Activated T-helper 1 cell treated with anti-CD3 and anti-CD28 coated beads, Interleukin-12 subunit alpha, Interleukin-12 subunit beta, Interleukin-2, Interleukin-4 antibody, amounts not matched to agents 30 ng/mL and 10 ng/mL and 1 ng/mL, durations not matched to agents 14 hours and 24 hours and 36 hours (primary cell): ENCODE data around the gene LRRC7. TPM values are rescaled to one million over a fixed set of nuclear protein-coding genes. Genes with fewer than 3 reads are reported as not detected.
"Not testable (repeated sequence)": the region's sequence is repeated elsewhere in the genome, so short reads cannot be mapped to it uniquely, and the experiment has no call there.

Source experiments
- DNase-seq: peaks from one replicate; pipeline ENCODE4 v3.0.0; 2021; ENCODE audit warnings: low spot score
- H3K27ac Mint-ChIP-seq: one replicate; pipeline ENCODE4 v1.8.0; 2021; ENCODE audit warnings: mild to moderate bottlenecking, mixed read lengths
- H3K27me3 Mint-ChIP-seq: one replicate; pipeline ENCODE4 v1.8.0; 2022; ENCODE audit warnings: mild to moderate bottlenecking, moderate library complexity, mixed read lengths; ENCODE audit not compliant: insufficient read depth
- H3K36me3 Mint-ChIP-seq: one replicate; pipeline ENCODE4 v1.8.0; 2021; ENCODE audit warnings: low read depth, mixed read lengths
- H3K4me1 Mint-ChIP-seq: one replicate; pipeline ENCODE4 v1.8.0; 2021; ENCODE audit warnings: low read depth, mixed read lengths
- H3K4me3 Mint-ChIP-seq: one replicate; pipeline ENCODE4 v1.8.0; 2021; ENCODE audit warnings: mild to moderate bottlenecking, moderate library complexity, mixed read lengths
- H3K9me3 Mint-ChIP-seq: one replicate; pipeline ENCODE4 v1.8.0; 2021; ENCODE audit warnings: mixed read lengths
- intact Hi-C: fragments of 100-400 bp; cut with micrococcal nuclease; formaldehyde crosslinking; loops from one replicate; pipeline ENCODE4 v1.15.1; 2024
- total RNA-seq: library from RNA; stranded (reverse); gene quantifications from 2 replicates; pipeline ENCODE4 v1.2.3, GENCODE V29; 2022

The LRRC7 gene
- total RNA-seq, 1 donor from 2014 or later: not detected

- Mint-ChIP-seq H3K27ac (no peak overlapping the region), H3K27me3 (no peaks in the 10 kb centered on the region), H3K4me1 (no peaks in the 10 kb centered on the region), H3K9me3 (no peaks in the 10 kb centered on the region), H3K36me3 (no peaks in the 10 kb centered on the region), H3K4me3 (no peak overlapping the region)
- no peak for DNase-seq
- intact Hi-C loops: no loop called here
Observed at GRCh38 chr1:69836971-69837636, 269.4 kb downstream of the LRRC7 start.

GRCh38 chr1:69842326-69842725 is 274.6 kb downstream of the LRRC7 start:
- H3K27me3 Mint-ChIP-seq: no peaks in the 10 kb centered on the region
- H3K4me3 Mint-ChIP-seq: no peak overlapping the region
- no peak overlapping the region for H3K27ac Mint-ChIP-seq
- no peaks in the 10 kb centered on the region for H3K36me3 Mint-ChIP-seq
- no peaks in the 10 kb centered on the region for H3K9me3 Mint-ChIP-seq
- no peak for DNase-seq
- intact Hi-C loops: no loop called here
- H3K4me1 Mint-ChIP-seq: no peaks in the 10 kb centered on the region

GRCh38 chr1:69845655-69846054 is 277.9 kb downstream of the LRRC7 start:
- no peaks in the 10 kb centered on the region for H3K36me3 Mint-ChIP-seq
- H3K9me3 Mint-ChIP-seq: no peaks in the 10 kb centered on the region
- no peak for DNase-seq
- H3K4me3 Mint-ChIP-seq: no peak overlapping the region
- intact Hi-C loops: no loop called here
- H3K27me3 Mint-ChIP-seq: no peaks in the 10 kb centered on the region
- no peaks in the 10 kb centered on the region for H3K4me1 Mint-ChIP-seq
- no peak overlapping the region for H3K27ac Mint-ChIP-seq

- intact Hi-C loops: no loop called here
- H3K27me3 Mint-ChIP-seq: no peaks in the 10 kb centered on the region
- no peak for DNase-seq
- H3K36me3 Mint-ChIP-seq: no peaks in the 10 kb centered on the region
- H3K4me3 Mint-ChIP-seq: no peak overlapping the region
- no peak overlapping the region for H3K27ac Mint-ChIP-seq
- no peaks in the 10 kb centered on the region for H3K9me3 Mint-ChIP-seq
- no peaks in the 10 kb centered on the region for H3K4me1 Mint-ChIP-seq
Observed at GRCh38 chr1:69846267-69846666, 278.5 kb downstream of the LRRC7 start.

GRCh38 chr1:69847670-69848069 is 279.9 kb downstream of the LRRC7 start:
- Mint-ChIP-seq H3K4me1 (no peaks in the 10 kb centered on the region), H3K27me3 (no peaks in the 10 kb centered on the region), H3K9me3 (no peaks in the 10 kb centered on the region), H3K27ac (no peak overlapping the region), H3K4me3 (no peak overlapping the region), H3K36me3 (no peaks in the 10 kb centered on the region)
- no peak for DNase-seq
- intact Hi-C loops: no loop called here

- H3K9me3 Mint-ChIP-seq: no peaks in the 10 kb centered on the region
- no peaks in the 10 kb centered on the region for H3K36me3 Mint-ChIP-seq
- intact Hi-C loops: no loop called here
- no peaks in the 10 kb centered on the region for H3K4me1 Mint-ChIP-seq
- no peaks in the 10 kb centered on the region for H3K27me3 Mint-ChIP-seq
- H3K4me3 Mint-ChIP-seq: no peak overlapping the region
- H3K27ac Mint-ChIP-seq: no peak overlapping the region
- DNase-seq: no peak
Observed at GRCh38 chr1:69852151-69852550, 284.4 kb downstream of the LRRC7 start.

DNA sequence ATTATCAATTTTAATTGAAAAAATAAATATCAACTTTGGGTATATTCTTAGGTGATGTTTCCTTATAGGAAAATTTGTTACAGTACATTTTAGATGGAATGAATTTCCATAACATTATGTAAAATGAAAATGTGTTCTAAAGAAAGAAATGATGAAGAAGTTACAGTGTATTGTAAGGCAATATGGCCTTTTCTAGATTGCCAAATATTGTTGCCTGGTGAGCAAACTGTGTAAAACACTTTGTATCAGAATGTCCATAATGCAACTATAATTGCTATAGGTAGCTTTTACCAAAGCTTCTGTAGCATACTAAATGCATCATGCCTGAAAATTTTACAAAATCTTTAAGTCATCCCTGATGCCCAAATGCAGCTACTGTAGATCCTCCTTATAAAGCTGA is 285.0 kb downstream of the LRRC7 start:
- no peaks in the 10 kb centered on the region for H3K36me3 Mint-ChIP-seq
- H3K4me1 Mint-ChIP-seq: no peaks in the 10 kb centered on the region
- DNase-seq: no peak
- intact Hi-C loops: no loop called here
- H3K27me3 Mint-ChIP-seq: no peaks in the 10 kb centered on the region
- H3K4me3 Mint-ChIP-seq: no peak overlapping the region
- H3K27ac Mint-ChIP-seq: no peak overlapping the region
- no peaks in the 10 kb centered on the region for H3K9me3 Mint-ChIP-seq

DNA sequence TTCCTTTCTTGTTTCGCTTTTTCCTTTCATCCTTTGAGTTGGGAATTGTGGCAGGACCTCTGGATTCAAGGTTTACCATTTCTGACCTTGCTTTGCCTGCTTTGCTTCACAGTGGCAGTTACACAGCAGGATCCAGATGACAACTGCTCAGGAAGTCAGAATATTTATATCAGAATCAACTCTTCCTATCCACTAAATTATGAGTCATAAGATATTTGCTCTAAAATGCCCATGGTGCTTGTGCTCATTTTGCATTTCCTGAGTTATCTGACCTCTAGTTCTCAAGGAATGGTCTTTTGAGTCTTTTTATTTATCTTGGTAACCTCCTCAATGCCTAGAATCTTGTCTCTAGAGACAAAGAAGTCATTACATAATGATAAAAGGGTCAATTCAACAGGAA is 290.8 kb downstream of the LRRC7 start:
- H3K27me3 Mint-ChIP-seq: no peaks in the 10 kb centered on the region
- no peak overlapping the region for H3K27ac Mint-ChIP-seq
- H3K9me3 Mint-ChIP-seq: no peaks in the 10 kb centered on the region
- intact Hi-C loops: no loop called here
- H3K4me3 Mint-ChIP-seq: no peak overlapping the region
- DNase-seq: no peak
- no peaks in the 10 kb centered on the region for H3K4me1 Mint-ChIP-seq
- no peaks in the 10 kb centered on the region for H3K36me3 Mint-ChIP-seq

- Mint-ChIP-seq H3K36me3 (no peaks in the 10 kb centered on the region), H3K4me3 (no peak overlapping the region), H3K27ac (no peak overlapping the region), H3K27me3 (no peaks in the 10 kb centered on the region), H3K4me1 (no peaks in the 10 kb centered on the region), H3K9me3 (no peaks in the 10 kb centered on the region)
- DNase-seq: no peak
- intact Hi-C loops: no loop called here
Observed at GRCh38 chr1:69861641-69862040, 293.9 kb downstream of the LRRC7 start.

GRCh38 chr1:69862906-69863305 is 295.2 kb downstream of the LRRC7 start:
- H3K27me3 Mint-ChIP-seq: no peaks in the 10 kb centered on the region
- intact Hi-C loops: no loop called here
- DNase-seq: no peak
- no peaks in the 10 kb centered on the region for H3K9me3 Mint-ChIP-seq
- no peak overlapping the region for H3K27ac Mint-ChIP-seq
- H3K4me1 Mint-ChIP-seq: no peaks in the 10 kb centered on the region
- H3K36me3 Mint-ChIP-seq: no peaks in the 10 kb centered on the region
- H3K4me3 Mint-ChIP-seq: no peak overlapping the region

- intact Hi-C loops: no loop called here
- no peak for DNase-seq
- Mint-ChIP-seq H3K36me3 (no peaks in the 10 kb centered on the region), H3K9me3 (no peaks in the 10 kb centered on the region), H3K27me3 (no peaks in the 10 kb centered on the region), H3K27ac (no peak overlapping the region), H3K4me1 (no peaks in the 10 kb centered on the region), H3K4me3 (no peak overlapping the region)
Observed at GRCh38 chr1:69863704-69864103, 296.0 kb downstream of the LRRC7 start.

GRCh38 chr1:69871412-69871811 is 303.7 kb downstream of the LRRC7 start:
- H3K27ac Mint-ChIP-seq: no peak overlapping the region
- H3K36me3 Mint-ChIP-seq: no peaks in the 10 kb centered on the region
- no peak overlapping the region for H3K4me3 Mint-ChIP-seq
- H3K27me3 Mint-ChIP-seq: no peaks in the 10 kb centered on the region
- intact Hi-C loops: no loop called here
- no peaks in the 10 kb centered on the region for H3K9me3 Mint-ChIP-seq
- no peak for DNase-seq
- H3K4me1 Mint-ChIP-seq: no peaks in the 10 kb centered on the region

- intact Hi-C loops: no loop called here
Observed at GRCh38 chr1:69878338-69878737, 310.6 kb downstream of the LRRC7 start.

DNA sequence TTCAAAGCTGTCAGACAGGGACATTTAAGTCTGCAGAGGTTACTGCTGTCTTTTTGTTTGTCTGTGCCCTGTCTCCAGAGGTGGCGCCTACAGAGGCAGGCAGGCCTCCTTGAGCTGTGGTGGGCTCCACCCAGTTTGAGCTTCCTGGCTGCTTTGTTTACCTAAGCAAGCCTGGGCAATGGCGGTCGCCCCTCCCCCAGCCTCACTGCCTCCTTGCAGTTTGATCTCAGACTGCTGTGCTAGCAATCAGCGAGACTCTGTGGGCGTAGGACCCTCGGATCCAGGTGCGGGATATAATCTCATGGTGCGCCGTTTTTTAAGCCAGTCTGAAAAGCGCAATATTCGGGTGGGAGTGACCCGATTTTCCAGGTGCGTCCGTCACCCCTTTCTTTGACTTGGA is 320.3 kb downstream of the LRRC7 start:
- intact Hi-C loops, DNase-seq, H3K4me3 Mint-ChIP-seq, H3K4me1 Mint-ChIP-seq, H3K9me3 Mint-ChIP-seq, H3K36me3 Mint-ChIP-seq, H3K27ac Mint-ChIP-seq, H3K27me3 Mint-ChIP-seq: not testable (repeated sequence)

More at GRCh38 chr1:69878338-69878737, 310.6 kb downstream of the LRRC7 start:
- no peaks in the 10 kb centered on the region for H3K27me3 Mint-ChIP-seq
- H3K4me3 Mint-ChIP-seq: no peak overlapping the region
- H3K9me3 Mint-ChIP-seq: peaks cover 11% of the 10 kb centered on the region
- H3K27ac Mint-ChIP-seq: no peak overlapping the region
- DNase-seq: no peak
- no peaks in the 10 kb centered on the region for H3K36me3 Mint-ChIP-seq
- no peaks in the 10 kb centered on the region for H3K4me1 Mint-ChIP-seq
